Brain microvascular endothelial cell (primary cell): ENCODE data around the gene LCE1F.

Experiments
- DNase-seq: peaks from one replicate; pipeline ENCODE4 v3.0.0-alpha.2; 2020
- H3K27ac ChIP-seq: fragments of 250-450 bp; sonication (Bioruptor Pico); 2 replicates; pipeline ENCODE4 v1.5.1; 2020; ENCODE audit warnings: mild to moderate bottlenecking, moderate library complexity
- H3K27me3 ChIP-seq: fragments of 250-450 bp; sonication (Bioruptor Pico); replicated peaks from 2 replicates; pipeline ENCODE4 v1.5.1; 2020; ENCODE audit warnings: mild to moderate bottlenecking
- H3K36me3 ChIP-seq: fragments of 250-450 bp; sonication (Bioruptor Pico); replicated peaks from 2 replicates; pipeline ENCODE4 v1.5.1; 2020; ENCODE audit warnings: mild to moderate bottlenecking
- H3K4me3 ChIP-seq: 2 replicates; pipeline ENCODE4 v1.5.1; 2011; ENCODE audit warnings: low read depth, mild to moderate bottlenecking, control low read depth, low read length, moderate library complexity
- CTCF ChIP-seq: IDR thresholded peaks from 2 replicates; pipeline ENCODE4 v1.5.1; 2011; ENCODE audit warnings: low read depth, mild to moderate bottlenecking, moderate library complexity, low read length, control low read depth, inconsistent platforms; ENCODE audit errors: missing control alignments
- in situ Hi-C: cut with HindIII; loops from 2 replicates; pipeline ENCODE4 v1.10.0; 2017; ENCODE audit warnings: low sequenced_read_pairs, low pct_ligation_motif_present

LCE1F gene

DNA sequence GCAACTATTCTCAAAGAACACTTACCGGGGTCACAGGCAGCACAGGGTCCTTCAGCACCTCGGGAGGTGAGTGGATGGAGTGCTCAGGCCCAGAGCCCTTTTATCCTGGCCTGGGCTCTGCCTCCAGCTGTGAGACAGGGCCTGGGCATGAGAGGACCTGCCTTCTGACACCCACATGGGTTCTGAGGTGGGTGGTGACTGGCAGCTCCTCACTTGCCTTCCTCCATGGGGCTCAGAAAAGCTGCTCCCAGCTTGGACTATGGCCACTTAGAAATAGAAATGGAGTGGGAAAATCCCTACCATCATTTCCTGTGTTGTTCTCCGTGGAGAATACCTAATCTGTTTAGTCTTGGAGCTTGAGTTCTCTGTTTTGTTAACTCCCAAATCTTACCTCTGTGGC is 31.6 kb downstream of the LCE1F start, which contains the start of gene LCE1C:
Gene LCE1C, minus strand, starts transcription at position 76 of the 400 bp plus-strand sequence. CDS start 1,173 bp downstream, outside the sequence.
- Histone ChIP-seq H3K27me3 (no peaks in the 10 kb centered on the region), H3K4me3 (no peak within 1 kb of the TSS), H3K36me3 (no peaks in the 10 kb centered on the region), H3K27ac (no peak within 1 kb of the TSS)
- TF ChIP-seq CTCF, result no peak
- in situ Hi-C loops, result no loop called here
- no peak for DNase-seq

- Histone ChIP-seq H3K27ac (no peak overlapping the region), H3K36me3 (no peaks in the 10 kb centered on the region), H3K4me3 (no peak overlapping the region), H3K27me3 (no peaks in the 10 kb centered on the region)
- in situ Hi-C loops, result no loop called here
- no peak for TF ChIP-seq CTCF
- DNase-seq, result no peak
Observed at GRCh38 chr1:152811050-152811449, 36.1 kb downstream of the LCE1F start.

DNA sequence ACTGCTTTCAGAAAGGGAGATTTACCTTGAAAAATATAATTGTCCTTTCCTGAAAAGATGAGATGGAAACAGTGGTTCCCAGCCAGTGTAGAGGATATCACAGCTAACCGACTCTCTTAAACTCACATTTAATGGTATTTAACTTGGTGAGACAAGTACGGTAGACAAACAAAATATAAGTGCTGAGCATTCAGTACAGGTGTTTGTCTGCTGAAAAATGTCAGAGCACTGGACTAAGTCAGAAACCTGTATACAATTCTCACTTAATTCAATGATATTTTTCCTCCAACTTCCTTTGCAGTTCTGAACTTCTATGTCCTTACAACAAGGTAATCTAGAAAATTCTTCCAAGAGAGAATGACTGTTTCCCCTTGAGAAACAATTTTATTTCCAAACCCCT is 36.7 kb downstream of the LCE1F start, which contains the start of gene LCE1B:
Gene LCE1B, plus strand, starts transcription at position 301 of the 400 bp plus-strand sequence. CDS start 476 bp downstream, outside the sequence.
- H3K36me3 ChIP-seq, result no peaks in the 10 kb centered on the region
- no peak for TF ChIP-seq CTCF
- no peak within 1 kb of the TSS for H3K27ac ChIP-seq
- no peak within 1 kb of the TSS for H3K4me3 ChIP-seq
- DNase-seq, result no peak
- in situ Hi-C loops, result no loop called here
- H3K27me3 ChIP-seq, result no peaks in the 10 kb centered on the region

- Histone ChIP-seq H3K36me3 (no peaks in the 10 kb centered on the region), H3K4me3 (no peak overlapping the region), H3K27ac (no peak overlapping the region), H3K27me3 (no peaks in the 10 kb centered on the region)
- in situ Hi-C loops, result no loop called here
- DNase-seq, result no peak
- no peak for TF ChIP-seq CTCF
Observed at GRCh38 chr1:152817309-152817708, 42.4 kb downstream of the LCE1F start.

DNA sequence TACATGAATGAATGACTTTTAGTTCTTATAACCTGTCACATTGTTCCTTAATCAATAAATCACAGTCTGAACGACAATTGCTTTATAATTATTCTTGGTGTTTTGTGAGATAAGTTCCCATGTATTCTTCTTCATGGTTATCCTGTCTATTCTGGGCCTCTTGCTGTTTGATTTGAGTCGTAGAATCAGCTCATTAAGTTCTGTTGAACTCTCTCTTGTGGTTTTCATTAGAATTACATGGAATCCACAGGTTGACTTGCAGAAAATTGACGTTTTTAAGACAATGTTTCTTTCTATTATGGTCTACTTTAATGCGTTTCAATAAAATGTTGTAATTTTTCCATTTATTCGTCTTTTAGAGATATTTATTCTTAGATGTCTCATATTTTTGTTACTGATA is 48.4 kb downstream of the LCE1F start:
- DNase-seq, result no peak
- Histone ChIP-seq H3K27me3 (no peaks in the 10 kb centered on the region), H3K4me3 (no peak overlapping the region), H3K36me3 (no peaks in the 10 kb centered on the region), H3K27ac (no peak overlapping the region)
- in situ Hi-C loops, result no loop called here
- no peak for TF ChIP-seq CTCF

GRCh38 chr1:152824964-152825363 is 50.0 kb downstream of the LCE1F start:
- H3K36me3 ChIP-seq, result no peaks in the 10 kb centered on the region
- H3K4me3 ChIP-seq, result no peak overlapping the region
- no peaks in the 10 kb centered on the region for H3K27me3 ChIP-seq
- in situ Hi-C loops, result no loop called here
- H3K27ac ChIP-seq, result no peak overlapping the region
- DNase-seq, result no peak
- no peak for TF ChIP-seq CTCF
